ENCODE data around the gene EDAR. TPM values are rescaled to one million over a fixed set of nuclear protein-coding genes. Genes with fewer than 3 reads are reported as not detected.

The EDAR gene
- polyA plus RNA-seq, 1 of the 3 experiments (the other 2 are of a cell fraction), result not detected

- TF ChIP-seq RAD21 (IDR thresholded peaks at IDR 0.05; ENCODE audit: low read length) (no peak), TAF1 (IDR thresholded peaks at IDR 0.05; ENCODE audit: borderline replicate concordance, low read depth, low read length) (no peak), RFX5 (IDR thresholded peaks at IDR 0.05; ENCODE audit: low read length) (no peak)
These were observed 2.0 kb downstream of the EDAR start (continued) for GRCh38 chr2:108986916-108987510.

- no peak overlapping the region for H3K9ac ChIP-seq
- no peak for DNase-seq
- H3K79me2 ChIP-seq (ENCODE audit: insufficient read depth), result no peaks in the 10 kb centered on the region
- POLR2A ChIA-PET, result no interaction called here
- TF ChIP-seq IRF3 (IDR thresholded peaks at IDR 0.05; ENCODE audit: low read depth, low read length), result no peak
- no peak for TF ChIP-seq RAD21 (IDR thresholded peaks at IDR 0.05; ENCODE audit: low read length)
- no peak for TF ChIP-seq USF2 (IDR thresholded peaks at IDR 0.05; ENCODE audit: borderline replicate concordance, low read depth, low read length)
- no peak for TF ChIP-seq SIN3A (IDR thresholded peaks at IDR 0.05; ENCODE audit: borderline replicate concordance, low read depth, low read length)
- TF ChIP-seq TCF12 (IDR thresholded peaks at IDR 0.05), result no peak
- no peak for TF ChIP-seq GATA2 (CRISPR knock-in tag; IDR thresholded peaks at IDR 0.05)
- no peak for TF ChIP-seq EP300 (IDR thresholded peaks at IDR 0.05; ENCODE audit: borderline replicate concordance in 1 of 2, low read depth in 1 of 2, low read length in 1 of 2)
- TF ChIP-seq ZBTB33 (IDR thresholded peaks at IDR 0.05; ENCODE audit: borderline replicate concordance, low read depth), result no peak
- no peak for TF ChIP-seq FOXJ3 (CRISPR knock-in tag; IDR thresholded peaks at IDR 0.05)
- TF ChIP-seq PBX3 (IDR thresholded peaks at IDR 0.05), result no peak
- TF ChIP-seq CTCF (IDR thresholded peaks at IDR 0.05), result no peak
- no peaks in the 10 kb centered on the region for H3K36me3 ChIP-seq (replicated peaks in 1 of 2; ENCODE audit: control insufficient read depth in 1 of 2, insufficient read depth in 2 of 2, low read length in 1 of 2)
- H3K27me3 ChIP-seq (ENCODE audit: insufficient read depth), result peaks cover 13% of the 10 kb centered on the region; the same call in 1 of the 2 replicates
- H4K20me1 ChIP-seq (ENCODE audit: insufficient read depth), result no peaks in the 10 kb centered on the region
- H3K4me2 ChIP-seq, result no peak overlapping the region
- H3K4me1 ChIP-seq (ENCODE audit: control insufficient read depth in 1 of 2, insufficient read depth in 2 of 2, low read depth in 1 of 2, low read length in 1 of 2), result no peaks in the 10 kb centered on the region; a peak in 1 of 4 replicates
- H3K9me2 ChIP-seq, result no peaks in the 10 kb centered on the region
- CTCF ChIA-PET, result no interaction called here
- H3K27ac ChIP-seq (ENCODE audit: low read depth in 2 of 2, low read length in 1 of 2), result no peak overlapping the region
- no peaks in the 10 kb centered on the region for H3F3A ChIP-seq (replicated peaks; ENCODE audit: insufficient read depth)
- no peak overlapping the region for H2AFZ ChIP-seq (ENCODE audit: low read depth)
- no peaks in the 10 kb centered on the region for H3K9me3 ChIP-seq
- WGBS (ENCODE audit: low lambda C conversion rate), result 59% methylated on average over 13 of the region's 13 CpGs
- H3K4me3 ChIP-seq (ENCODE audit: low read depth in 2 of 2, low read length in 1 of 2), result no peak overlapping the region
These were observed 5.4 kb downstream of the EDAR start for GRCh38 chr2:108983610-108984009.
